GM06990 (cell line): ENCODE data around the gene EYS.

Source experiments
- DNase-seq: peaks from one replicate; pipeline ENCODE4 v3.0.0-alpha.2; 2011; ENCODE audit not compliant: insufficient read length; ENCODE audit errors: extremely low read depth
- H3K27me3 ChIP-seq: replicated peaks from 2 replicates; pipeline ENCODE4 v1.6.0; 2011; ENCODE audit warnings: low read length; ENCODE audit not compliant: control insufficient read depth, insufficient read depth
- H3K36me3 ChIP-seq: 2 replicates; pipeline ENCODE4 v1.5.1; 2011; ENCODE audit warnings: low read length; ENCODE audit not compliant: control insufficient read depth, insufficient read depth
- H3K4me3 ChIP-seq: replicated peaks from 2 replicates; pipeline ENCODE4 v1.5.1; 2011; ENCODE audit warnings: low read depth, mild to moderate bottlenecking, control low read depth, low read length
- TF ChIP-seq, protein P1 (sequence below): IDR thresholded peaks from 2 replicates; pipeline ENCODE4 v1.5.1; 2011; ENCODE audit warnings: low read length, control low read depth, mild to moderate bottlenecking, inconsistent platforms; ENCODE audit not compliant: insufficient read depth, poor library complexity, severe bottlenecking

EYS gene

DNA sequence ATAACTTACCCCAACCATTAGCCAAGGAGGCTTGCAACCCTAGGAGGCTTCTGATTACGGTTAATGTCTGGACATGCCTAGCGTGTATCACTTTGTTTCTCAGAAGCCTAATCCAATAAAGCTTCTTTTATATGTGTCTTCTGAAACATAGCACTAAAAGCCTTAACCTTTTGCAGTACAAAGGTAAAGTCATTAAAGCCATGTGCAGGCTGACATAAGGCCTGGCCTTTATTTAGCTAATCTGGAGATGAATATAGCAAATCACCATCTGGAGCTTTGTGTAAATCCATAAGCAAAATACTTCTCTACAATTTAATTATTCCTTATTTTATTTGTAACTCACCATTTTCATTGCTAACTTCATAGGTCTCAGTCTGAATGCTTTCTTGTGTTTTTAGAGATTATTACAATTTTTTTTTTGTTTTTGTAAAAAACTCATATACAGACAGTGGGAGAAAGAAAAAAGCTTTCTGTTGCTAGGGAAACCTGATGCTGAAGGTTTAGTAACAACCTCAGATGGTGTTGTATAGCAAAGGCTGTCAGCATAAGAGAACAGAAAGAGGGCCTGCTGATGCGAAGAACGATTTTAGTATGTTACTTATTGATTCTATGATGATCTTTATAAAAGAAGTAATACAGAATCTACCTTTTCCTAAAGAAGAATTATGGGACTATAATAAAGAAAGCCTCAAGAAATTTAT is at the start of gene EYS:
Gene EYS, minus strand, starts transcription at position 101 of the 701 bp plus-strand sequence. CDS start 211,816 bp downstream, outside the sequence.
- Histone ChIP-seq H3K36me3 (no peaks in the 10 kb centered on the region), H3K27me3 (no peaks in the 10 kb centered on the region), H3K4me3 (no peak within 1 kb of the TSS)
- no peak for DNase-seq
- TF ChIP-seq, protein P1, sequence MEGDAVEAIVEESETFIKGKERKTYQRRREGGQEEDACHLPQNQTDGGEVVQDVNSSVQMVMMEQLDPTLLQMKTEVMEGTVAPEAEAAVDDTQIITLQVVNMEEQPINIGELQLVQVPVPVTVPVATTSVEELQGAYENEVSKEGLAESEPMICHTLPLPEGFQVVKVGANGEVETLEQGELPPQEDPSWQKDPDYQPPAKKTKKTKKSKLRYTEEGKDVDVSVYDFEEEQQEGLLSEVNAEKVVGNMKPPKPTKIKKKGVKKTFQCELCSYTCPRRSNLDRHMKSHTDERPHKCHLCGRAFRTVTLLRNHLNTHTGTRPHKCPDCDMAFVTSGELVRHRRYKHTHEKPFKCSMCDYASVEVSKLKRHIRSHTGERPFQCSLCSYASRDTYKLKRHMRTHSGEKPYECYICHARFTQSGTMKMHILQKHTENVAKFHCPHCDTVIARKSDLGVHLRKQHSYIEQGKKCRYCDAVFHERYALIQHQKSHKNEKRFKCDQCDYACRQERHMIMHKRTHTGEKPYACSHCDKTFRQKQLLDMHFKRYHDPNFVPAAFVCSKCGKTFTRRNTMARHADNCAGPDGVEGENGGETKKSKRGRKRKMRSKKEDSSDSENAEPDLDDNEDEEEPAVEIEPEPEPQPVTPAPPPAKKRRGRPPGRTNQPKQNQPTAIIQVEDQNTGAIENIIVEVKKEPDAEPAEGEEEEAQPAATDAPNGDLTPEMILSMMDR: no peak

DNA sequence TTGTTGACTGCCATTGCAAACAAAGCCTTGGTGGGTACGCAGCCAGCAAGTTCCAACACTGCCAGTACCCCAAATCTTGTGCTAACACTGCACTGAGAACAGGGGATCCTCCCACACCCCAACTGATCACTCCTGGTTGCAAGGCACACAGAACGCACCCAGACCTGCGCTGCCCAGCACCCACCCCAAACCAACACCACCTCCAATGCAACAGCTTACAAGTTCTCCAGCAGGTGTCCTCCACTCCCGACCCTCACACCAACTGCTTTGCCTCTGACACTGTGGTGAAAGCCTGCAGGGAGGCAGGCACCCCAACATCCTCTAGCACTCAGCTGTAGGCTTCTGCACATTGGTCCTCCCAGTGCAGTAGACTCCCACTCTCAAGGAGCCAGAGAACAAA is 39.3 kb upstream of the EYS start:
- H3K4me3 ChIP-seq: no peak overlapping the region
- DNase-seq: no peak
- no peaks in the 10 kb centered on the region for H3K27me3 ChIP-seq
- no peaks in the 10 kb centered on the region for H3K36me3 ChIP-seq
- TF ChIP-seq, protein P1: no peak

DNA sequence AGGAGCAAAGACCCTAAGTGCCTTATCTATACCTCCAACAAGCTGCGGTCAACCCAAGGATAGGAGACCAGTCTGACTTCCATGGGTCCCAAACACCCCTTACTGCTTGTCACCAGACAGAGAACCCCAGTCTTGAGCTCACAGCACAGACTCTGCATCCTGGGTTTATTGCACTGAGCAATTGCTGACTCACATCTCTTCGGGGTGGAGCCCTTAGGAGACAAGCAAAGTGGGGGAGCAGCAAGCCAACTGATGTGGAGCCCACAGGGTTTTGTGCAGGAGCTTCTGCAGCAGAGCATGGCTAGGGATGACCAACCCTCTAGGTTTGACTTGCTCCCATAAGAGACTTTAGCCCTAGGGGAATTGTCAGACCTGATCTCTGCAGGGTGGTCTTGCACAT is 38.6 kb upstream of the EYS start:
- Histone ChIP-seq H3K4me3 (no peak overlapping the region), H3K27me3 (no peaks in the 10 kb centered on the region), H3K36me3 (no peaks in the 10 kb centered on the region)
- TF ChIP-seq, protein P1: no peak
- no peak for DNase-seq

DNA sequence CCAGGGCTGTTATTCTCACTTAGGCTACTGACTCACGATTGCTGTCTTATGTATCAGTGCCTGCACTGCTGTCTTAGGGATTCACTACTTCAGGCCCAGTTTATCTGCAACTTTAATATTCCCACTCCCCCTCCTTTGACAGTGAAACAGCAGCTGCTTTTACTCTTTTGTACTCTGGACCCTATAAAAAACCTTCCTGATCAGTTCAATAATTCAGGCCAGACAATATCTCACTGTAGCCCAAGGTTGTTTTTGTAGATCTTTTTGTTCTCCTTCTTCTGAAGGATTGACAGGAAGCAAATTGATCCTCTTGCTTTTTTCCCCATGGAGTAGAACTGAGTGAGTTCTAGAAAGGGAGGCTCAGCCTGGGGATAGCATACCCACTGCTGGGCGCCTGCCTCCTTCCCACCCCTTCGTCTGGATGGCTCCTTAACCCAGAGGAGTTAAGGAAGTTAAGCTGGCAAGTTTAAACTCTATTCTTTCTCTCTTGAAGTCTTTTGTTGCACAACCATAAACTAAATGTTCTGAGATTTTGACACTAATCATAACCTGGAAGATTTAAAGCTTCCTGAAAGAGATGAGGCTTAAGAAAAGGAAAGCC is 22.0 kb upstream of the EYS start:
- TF ChIP-seq, protein P1: no peak
- Histone ChIP-seq H3K36me3 (no peaks in the 10 kb centered on the region), H3K27me3 (no peaks in the 10 kb centered on the region), H3K4me3 (no peak overlapping the region)
- DNase-seq: no peak

DNA sequence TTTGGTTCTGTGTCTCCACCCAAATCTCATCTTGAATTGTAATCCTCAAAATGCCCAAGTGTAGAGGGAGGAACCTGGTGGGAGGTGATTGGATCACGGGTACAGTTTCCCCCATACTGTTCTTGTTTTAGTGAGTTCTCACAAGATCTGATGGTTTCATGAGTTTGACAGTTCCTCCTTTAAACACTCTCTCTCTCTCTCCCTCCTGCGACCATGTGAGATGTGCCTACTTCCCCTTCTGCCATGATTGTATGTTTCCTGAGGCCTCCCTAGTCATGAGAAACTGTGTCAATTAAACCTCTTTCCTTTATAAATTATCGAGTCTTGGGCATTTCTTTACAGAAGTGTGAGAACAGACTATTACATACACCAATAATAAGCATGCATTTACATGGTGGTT is 12.1 kb upstream of the EYS start:
- Histone ChIP-seq H3K36me3 (no peaks in the 10 kb centered on the region), H3K4me3 (no peak overlapping the region), H3K27me3 (no peaks in the 10 kb centered on the region)
- TF ChIP-seq, protein P1: no peak
- DNase-seq: no peak

DNA sequence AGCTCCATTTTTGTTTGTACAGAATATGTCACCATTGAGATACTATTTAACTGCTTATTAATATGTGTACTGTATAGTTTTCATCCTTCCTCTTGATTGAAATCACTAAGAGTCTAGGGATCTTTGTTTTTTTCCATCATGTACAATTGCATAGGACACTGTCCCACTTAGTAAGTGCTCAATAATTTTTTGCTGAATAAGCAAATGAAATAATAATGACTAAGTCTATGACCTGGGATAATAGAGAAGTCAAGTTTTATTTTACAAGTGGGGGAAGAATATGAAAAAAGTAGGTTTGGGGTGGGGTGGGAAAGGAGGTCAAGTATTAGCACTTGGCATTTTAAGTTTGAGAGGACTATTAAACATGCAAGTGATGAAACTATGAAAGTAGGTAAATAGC is 4.5 kb upstream of the EYS start:
- TF ChIP-seq, protein P1: no peak
- H3K36me3 ChIP-seq: no peaks in the 10 kb centered on the region
- DNase-seq: no peak
- no peaks in the 10 kb centered on the region for H3K27me3 ChIP-seq
- H3K4me3 ChIP-seq: no peak overlapping the region
